CD8-positive, alpha-beta memory T cell (primary cell): ENCODE measurements around the gene SOSTDC1. TPM values are rescaled to one million over a fixed set of nuclear protein-coding genes. Genes with fewer than 3 reads are reported as not detected.
"Not testable (repeated sequence)": the region's sequence is repeated elsewhere in the genome, so short reads cannot be mapped to it uniquely, and the experiment has no call there.

Experiments
- CTCF ChIA-PET: fragments of 350-600 bp; sonication (Branson Sonifier 250); formaldehyde crosslinking; loops from one replicate; lab custom pipeline; 2021; ENCODE audit warnings: antibody characterized with exemption; lab: Charles Lee
- POLR2A ChIA-PET: fragments of 350-600 bp; sonication (Branson Sonifier 250); formaldehyde crosslinking; loops from one replicate; lab custom pipeline; 2021; ENCODE audit warnings: antibody characterized with exemption; lab: Charles Lee
- DNase-seq, 5 donors: peaks; one replicate each; pipeline versions ENCODE4 v3.0.0 to v3.0.0-alpha.2; 2020 to 2022; ENCODE audit warnings: mixed read lengths in 1 of 5
- H3K27ac ChIP-seq: one replicate; pipeline ENCODE4 v1.7.0; 2013; ENCODE audit warnings: low read depth, mild to moderate bottlenecking, low read length, moderate library complexity
- H3K27me3 ChIP-seq: 2 replicates; pipeline ENCODE4 v1.7.0; 2013; ENCODE audit warnings: low read length, mild to moderate bottlenecking; ENCODE audit not compliant: insufficient read depth, poor library complexity, severe bottlenecking
- H3K36me3 ChIP-seq: 2 replicates; pipeline ENCODE4 v1.7.0; 2013; ENCODE audit warnings: mild to moderate bottlenecking, low read length, moderate library complexity; ENCODE audit not compliant: insufficient read depth
- H3K4me1 ChIP-seq: 2 replicates; pipeline ENCODE4 v1.7.0; 2013; ENCODE audit warnings: mild to moderate bottlenecking, low read length, moderate library complexity; ENCODE audit not compliant: insufficient read depth
- H3K4me3 ChIP-seq: 2 replicates; pipeline ENCODE4 v1.7.0; 2013; ENCODE audit warnings: mild to moderate bottlenecking, low read length
- H3K9me3 ChIP-seq: 2 replicates; pipeline ENCODE4 v1.7.0; 2013; ENCODE audit warnings: mild to moderate bottlenecking, low read length
- H3K27ac Mint-ChIP-seq, 8 donors: one replicate each; pipeline ENCODE4 v1.8.0; 2020 to 2021; ENCODE audit warnings: mixed read lengths in 8 of 8, mild to moderate bottlenecking in 6 of 8, inconsistent platforms in 3 of 8, moderate library complexity in 3 of 8
- H3K27me3 Mint-ChIP-seq, 2 donors: one replicate each; pipeline ENCODE4 v1.8.0; 2020 to 2021; ENCODE audit warnings: mixed read lengths in 2 of 2, mild to moderate bottlenecking in 1 of 2, moderate library complexity in 1 of 2
- H3K36me3 Mint-ChIP-seq, 3 donors: one replicate each; pipeline ENCODE4 v1.8.0; 2020 to 2021; ENCODE audit warnings: mixed read lengths in 3 of 3, inconsistent platforms in 1 of 3, mild to moderate bottlenecking in 1 of 3
- H3K4me1 Mint-ChIP-seq, 3 donors: one replicate each; pipeline ENCODE4 v1.8.0; 2020 to 2021; ENCODE audit warnings: mixed read lengths in 3 of 3, inconsistent platforms in 1 of 3, mild to moderate bottlenecking in 1 of 3
- H3K4me3 Mint-ChIP-seq, 7 donors: one replicate each; pipeline ENCODE4 v1.8.0; 2020 to 2021; ENCODE audit warnings: mixed read lengths in 7 of 7, mild to moderate bottlenecking in 6 of 7, moderate library complexity in 4 of 7, inconsistent platforms in 2 of 7
- H3K9me3 Mint-ChIP-seq, 5 donors: one replicate each; pipeline ENCODE4 v1.8.0; 2020 to 2022; ENCODE audit warnings: mixed read lengths in 5 of 5, mild to moderate bottlenecking in 3 of 5, moderate library complexity in 2 of 5, inconsistent platforms in 1 of 5
- polyA plus RNA-seq: library from polyadenylated mRNA; unstranded; fragments of 300-500 nt; fragmentation: Illumina TruSeq; gene quantifications from one replicate; pipeline ENCODE4 v1.2.3, GENCODE V29; 2021
- total RNA-seq, 2 experiments: library from RNA; stranded (reverse); gene quantifications; one replicate each; pipeline ENCODE4 v1.2.3, GENCODE V29; 2021

Gene SOSTDC1
- total and polyA plus RNA-seq, 3 experiments from 2014 or later: not detected

- H3K4me1 ChIP-seq: no peaks in the 10 kb centered on the region
- peak overlapping the region in 5 of 7 donors; percentile 9 to 75 (median 16) for H3K4me3 Mint-ChIP-seq
- POLR2A ChIA-PET: no interaction called here
- CTCF ChIA-PET: interaction anchor here (1.5 kb wide), 1 partner anchor 9 kb away, joined by 4 read pairs; no protein-coding TSS in a partner anchor
- no peaks in the 10 kb centered on the region for H3K27me3 Mint-ChIP-seq
- peaks cover 0 to 5% (median 0%) of the 10 kb centered on the region in 3 donors for H3K36me3 Mint-ChIP-seq
- no peak overlapping the region for H3K27ac ChIP-seq
- no peak for DNase-seq
- H3K27me3 ChIP-seq: no peaks in the 10 kb centered on the region
- H3K36me3 ChIP-seq: no peaks in the 10 kb centered on the region
- no peaks in the 10 kb centered on the region for H3K9me3 Mint-ChIP-seq
- H3K4me3 ChIP-seq: no peak overlapping the region
- H3K27ac Mint-ChIP-seq: peak overlapping the region in 1 of 8 donors; percentile 47
- peaks cover 13 to 30% (median 19%) of the 10 kb centered on the region in 3 donors for H3K4me1 Mint-ChIP-seq
- no peaks in the 10 kb centered on the region for H3K9me3 ChIP-seq
Measured at GRCh38 chr7:16455591-16455990, 9.9 kb downstream of the SOSTDC1 start.

GRCh38 chr7:16450366-16450765 is 15.2 kb downstream of the SOSTDC1 start:
- Histone ChIP-seq H3K27me3 (no peaks in the 10 kb centered on the region), H3K36me3 (no peaks in the 10 kb centered on the region), H3K4me1 (no peaks in the 10 kb centered on the region), H3K4me3 (no peak overlapping the region), H3K27ac (no peak overlapping the region), H3K9me3 (no peaks in the 10 kb centered on the region)
- H3K4me3 Mint-ChIP-seq: no peak overlapping the region
- H3K4me1 Mint-ChIP-seq: peaks cover 3 to 10% (median 7%) of the 10 kb centered on the region in 3 donors
- H3K9me3 Mint-ChIP-seq: no peaks in the 10 kb centered on the region
- ChIA-PET CTCF (interaction anchor here (1.0 kb wide), 1 partner anchor 30 kb away, joined by 3 read pairs; no protein-coding TSS in a partner anchor), POLR2A (interaction anchor here (0.6 kb wide), 1 partner anchor 261 kb away, joined by 3 read pairs; no protein-coding TSS in a partner anchor)
- no peaks in the 10 kb centered on the region for H3K27me3 Mint-ChIP-seq
- no peak for DNase-seq
- H3K36me3 Mint-ChIP-seq: peaks cover 0 to 3% (median 0%) of the 10 kb centered on the region in 3 donors
- H3K27ac Mint-ChIP-seq: no peak overlapping the region

GRCh38 chr7:16447876-16448275 is 17.7 kb downstream of the SOSTDC1 start:
- Mint-ChIP-seq H3K36me3 (peaks cover 0 to 3% (median 0%) of the 10 kb centered on the region in 3 donors), H3K4me1 (peaks cover 0 to 6% (median 0%) of the 10 kb centered on the region in 3 donors), H3K27me3 (peaks cover 0 to 3% of the 10 kb centered on the region in 2 donors), H3K9me3 (no peaks in the 10 kb centered on the region), H3K4me3 (no peak overlapping the region), H3K27ac (no peak overlapping the region)
- H3K9me3 ChIP-seq: no peaks in the 10 kb centered on the region
- no peaks in the 10 kb centered on the region for H3K36me3 ChIP-seq
- ChIA-PET CTCF (no interaction called here), POLR2A (no interaction called here)
- no peak overlapping the region for H3K27ac ChIP-seq
- no peak overlapping the region for H3K4me3 ChIP-seq
- no peak for DNase-seq
- no peaks in the 10 kb centered on the region for H3K4me1 ChIP-seq
- no peaks in the 10 kb centered on the region for H3K27me3 ChIP-seq

- peaks cover 0 to 6% (median 0%) of the 10 kb centered on the region in 3 donors for H3K4me1 Mint-ChIP-seq
- H3K9me3 Mint-ChIP-seq: no peaks in the 10 kb centered on the region
- Histone ChIP-seq H3K4me1 (no peaks in the 10 kb centered on the region), H3K9me3 (no peaks in the 10 kb centered on the region), H3K27me3 (no peaks in the 10 kb centered on the region), H3K27ac (no peak overlapping the region), H3K36me3 (no peaks in the 10 kb centered on the region), H3K4me3 (no peak overlapping the region)
- H3K4me3 Mint-ChIP-seq: no peak overlapping the region
- H3K36me3 Mint-ChIP-seq: peaks cover 0 to 3% (median 0%) of the 10 kb centered on the region in 3 donors
- H3K27ac Mint-ChIP-seq: no peak overlapping the region
- ChIA-PET CTCF (no interaction called here), POLR2A (no interaction called here)
- no peak for DNase-seq
- H3K27me3 Mint-ChIP-seq: peaks cover 0 to 3% of the 10 kb centered on the region in 2 donors
Measured at GRCh38 chr7:16446508-16446907, 19.0 kb downstream of the SOSTDC1 start.

- H3K4me3 Mint-ChIP-seq, H3K4me1 ChIP-seq, H3K27ac ChIP-seq, H3K4me1 Mint-ChIP-seq, H3K9me3 ChIP-seq, H3K36me3 Mint-ChIP-seq, H3K27ac Mint-ChIP-seq, POLR2A ChIA-PET, H3K36me3 ChIP-seq, DNase-seq, H3K4me3 ChIP-seq, H3K9me3 Mint-ChIP-seq, H3K27me3 ChIP-seq, H3K27me3 Mint-ChIP-seq: not testable (repeated sequence)
- CTCF ChIA-PET: interaction anchor here (1.2 kb wide), 1 partner anchor 11 kb away, joined by 3 read pairs; no protein-coding TSS in a partner anchor
Measured at GRCh38 chr7:16443871-16444270, 21.7 kb downstream of the SOSTDC1 start.

- ChIA-PET CTCF (no interaction called here), POLR2A (no interaction called here)
- H3K36me3 ChIP-seq: no peaks in the 10 kb centered on the region
- Mint-ChIP-seq H3K27ac (no peak overlapping the region), H3K9me3 (no peaks in the 10 kb centered on the region), H3K36me3 (no peaks in the 10 kb centered on the region), H3K27me3 (peaks cover 0 to 9% of the 10 kb centered on the region in 2 donors), H3K4me3 (no peak overlapping the region), H3K4me1 (peaks cover 0 to under 1% (median 0%) of the 10 kb centered on the region in 3 donors)
- H3K9me3 ChIP-seq: no peaks in the 10 kb centered on the region
- no peaks in the 10 kb centered on the region for H3K27me3 ChIP-seq
- H3K4me3 ChIP-seq: no peak overlapping the region
- no peak overlapping the region for H3K27ac ChIP-seq
- H3K4me1 ChIP-seq: no peaks in the 10 kb centered on the region
- no peak for DNase-seq
Measured at GRCh38 chr7:16438988-16439387, 26.6 kb downstream of the SOSTDC1 start.

- Mint-ChIP-seq H3K27ac (no peak overlapping the region), H3K27me3 (peaks cover 0 to 6% of the 10 kb centered on the region in 2 donors), H3K4me1 (peaks cover 0 to 8% (median 7%) of the 10 kb centered on the region in 3 donors), H3K9me3 (no peaks in the 10 kb centered on the region), H3K36me3 (no peaks in the 10 kb centered on the region), H3K4me3 (no peak overlapping the region)
- no peak overlapping the region for H3K4me3 ChIP-seq
- no peaks in the 10 kb centered on the region for H3K9me3 ChIP-seq
- POLR2A ChIA-PET: no interaction called here
- no peaks in the 10 kb centered on the region for H3K4me1 ChIP-seq
- no peak for DNase-seq
- no peaks in the 10 kb centered on the region for H3K27me3 ChIP-seq
- CTCF ChIA-PET: interaction anchor here (0.5 to 7.1 kb wide), 4 partner anchors 14 to 129 kb away, joined by 3 to 62 read pairs (median 5); partner anchors contain the start of gene CRPPA
- no peaks in the 10 kb centered on the region for H3K36me3 ChIP-seq
- H3K27ac ChIP-seq: no peak overlapping the region
Measured at GRCh38 chr7:16436306-16436705, 29.2 kb downstream of the SOSTDC1 start.

- Mint-ChIP-seq H3K36me3 (no peaks in the 10 kb centered on the region), H3K9me3 (no peaks in the 10 kb centered on the region), H3K27me3 (peaks cover 0 to under 1% of the 10 kb centered on the region in 2 donors), H3K4me1 (peaks cover 0 to 8% (median 7%) of the 10 kb centered on the region in 3 donors), H3K4me3 (no peak overlapping the region), H3K27ac (no peak overlapping the region)
- Histone ChIP-seq H3K9me3 (no peaks in the 10 kb centered on the region), H3K4me3 (no peak overlapping the region), H3K4me1 (no peaks in the 10 kb centered on the region), H3K27me3 (no peaks in the 10 kb centered on the region), H3K36me3 (no peaks in the 10 kb centered on the region), H3K27ac (no peak overlapping the region)
- CTCF ChIA-PET: interaction anchor here (0.7 to 7.1 kb wide), 4 partner anchors 12 to 132 kb away, joined by 3 to 62 read pairs (median 23); partner anchors contain the start of gene CRPPA
- POLR2A ChIA-PET: no interaction called here
- no peak for DNase-seq
Measured at GRCh38 chr7:16433568-16434122, 31.9 kb downstream of the SOSTDC1 start.
